Measurements from ENCODE around the gene RIPK3.
"Not testable (repeated sequence)": the region's sequence is repeated elsewhere in the genome, so short reads cannot be mapped to it uniquely, and the experiment has no call there.

Gene RIPK3

DNA sequence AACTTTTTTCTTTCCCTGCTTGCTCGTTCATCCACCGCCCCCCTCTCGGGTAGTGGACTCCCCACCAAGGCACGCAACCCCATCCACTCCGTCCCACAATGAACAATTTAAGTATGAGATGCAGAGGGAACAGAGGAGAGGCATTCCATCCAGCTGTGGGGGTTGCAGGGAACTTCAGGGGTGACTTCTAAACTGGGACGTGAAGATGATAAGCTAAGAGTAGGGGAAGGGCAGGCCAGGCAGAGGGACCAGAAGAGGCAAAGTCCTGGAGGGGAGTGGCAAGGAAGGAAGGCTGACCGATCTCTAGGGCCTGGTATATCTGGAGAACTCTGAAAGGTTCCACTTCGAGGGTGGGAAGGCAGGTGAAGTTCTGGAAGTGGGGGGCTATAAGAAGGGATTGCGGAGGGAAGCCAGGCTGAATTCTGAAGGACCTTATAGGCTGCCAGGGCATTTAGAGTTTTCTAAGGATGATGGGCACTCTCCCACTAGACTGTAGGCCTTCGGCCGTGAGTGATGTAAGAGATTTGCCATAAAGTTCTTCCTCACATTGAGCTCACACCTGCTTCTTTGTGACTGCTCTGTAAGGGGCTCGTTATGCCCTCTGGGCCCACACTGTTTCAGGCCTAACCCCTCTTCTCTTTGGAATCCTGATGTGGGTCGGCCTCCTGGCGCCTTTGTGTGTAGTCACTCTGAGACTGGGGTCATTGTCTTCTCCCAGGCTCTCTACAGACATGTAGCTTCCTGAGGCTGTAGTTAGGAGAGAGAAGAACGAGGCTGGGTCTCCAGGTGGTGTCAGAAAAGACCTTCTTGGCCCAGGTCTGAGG, 40.3 kb upstream of the RIPK3 start:
- no peak overlapping the region for H3K9ac ChIP-seq (ENCODE audit: low read length in 5 of 5)
- peaks cover 0 to 6% (median 0%) of the 10 kb centered on the region in 5 donors for H3K27me3 ChIP-seq (ENCODE audit: control insufficient read depth in 5 of 5, insufficient read depth in 4 of 5, low read length in 5 of 5)
- H3K9me3 ChIP-seq (ENCODE audit: control insufficient read depth in 5 of 5, low read length in 5 of 5): no peaks in the 10 kb centered on the region
- no peak overlapping the region for H3K27ac ChIP-seq (ENCODE audit: low read depth, low read length)
- H3K4me3 ChIP-seq (ENCODE audit: low read depth in 1 of 5, low read length in 5 of 5): no peak overlapping the region
- no peaks in the 10 kb centered on the region for H3K4me1 ChIP-seq (ENCODE audit: control insufficient read depth in 5 of 5, insufficient read depth in 5 of 5, low read length in 5 of 5)
- peaks cover 0 to 9% (median 6%) of the 10 kb centered on the region in 5 donors for H3K36me3 ChIP-seq (ENCODE audit: control insufficient read depth in 5 of 5, insufficient read depth in 5 of 5, low read length in 5 of 5)

DNA sequence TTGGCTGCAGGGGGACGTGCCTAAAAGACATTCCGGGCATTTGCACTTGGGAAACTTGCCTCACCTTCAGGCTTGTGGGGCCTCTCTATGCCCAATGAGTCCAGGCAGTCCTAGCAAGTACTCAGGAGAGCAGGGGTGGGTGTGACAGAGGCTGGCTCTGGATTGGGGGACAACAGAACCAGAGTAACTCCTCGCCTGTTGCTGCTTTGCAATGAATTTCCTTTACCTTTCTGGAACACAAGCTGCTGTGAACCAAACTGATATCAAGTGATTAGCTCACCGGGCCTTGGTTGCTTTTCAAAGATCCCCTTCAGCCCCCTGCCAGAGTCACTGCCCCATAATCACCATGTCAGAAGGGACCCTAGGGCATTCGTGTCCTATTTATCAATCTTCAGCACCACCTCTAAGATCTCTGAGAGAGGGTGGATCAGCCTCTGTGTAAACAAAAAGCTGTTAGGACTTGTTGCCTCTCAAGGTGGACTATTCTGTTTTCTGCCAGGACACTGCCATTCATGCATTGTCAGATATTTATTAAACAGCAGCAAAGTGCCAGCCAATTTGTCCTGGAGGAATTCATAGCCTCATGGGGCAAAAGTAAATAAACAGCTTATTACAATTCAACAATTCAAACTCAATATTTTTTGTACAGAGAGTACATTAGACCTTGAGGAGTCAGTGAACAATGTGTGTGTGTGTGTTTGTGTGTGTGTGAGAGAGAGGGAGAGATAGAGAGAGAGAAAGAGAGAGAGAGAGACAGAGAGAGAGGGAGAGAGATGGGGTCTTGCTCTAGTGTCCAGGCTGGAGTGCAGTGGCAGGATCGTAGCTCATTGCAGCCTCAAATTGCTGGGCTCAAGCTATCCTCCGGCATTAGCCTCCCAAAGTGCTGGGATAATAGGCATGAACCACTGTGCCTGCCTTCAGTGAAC, 39.5 kb upstream of the RIPK3 start:
- Histone ChIP-seq H3K9ac (ENCODE audit: low read length in 5 of 5) (no peak overlapping the region), H3K27me3 (ENCODE audit: control insufficient read depth in 5 of 5, insufficient read depth in 4 of 5, low read length in 5 of 5) (peaks cover 0 to 6% (median 0%) of the 10 kb centered on the region in 5 donors), H3K27ac (ENCODE audit: low read depth, low read length) (no peak overlapping the region), H3K4me3 (ENCODE audit: low read depth in 1 of 5, low read length in 5 of 5) (no peak overlapping the region), H3K9me3 (ENCODE audit: control insufficient read depth in 5 of 5, low read length in 5 of 5) (no peaks in the 10 kb centered on the region), H3K4me1 (ENCODE audit: control insufficient read depth in 5 of 5, insufficient read depth in 5 of 5, low read length in 5 of 5) (no peaks in the 10 kb centered on the region), H3K36me3 (ENCODE audit: control insufficient read depth in 5 of 5, insufficient read depth in 5 of 5, low read length in 5 of 5) (peaks cover 0 to 9% (median 6%) of the 10 kb centered on the region in 5 donors)

- H3K4me3 ChIP-seq (ENCODE audit: low read depth in 1 of 5, low read length in 5 of 5): no peak overlapping the region
- peaks cover 0 to 13% (median 6%) of the 10 kb centered on the region in 5 donors for H3K36me3 ChIP-seq (ENCODE audit: control insufficient read depth in 5 of 5, insufficient read depth in 5 of 5, low read length in 5 of 5)
- no peak overlapping the region for H3K9ac ChIP-seq (ENCODE audit: low read length in 5 of 5)
- H3K9me3 ChIP-seq (ENCODE audit: control insufficient read depth in 5 of 5, low read length in 5 of 5): no peaks in the 10 kb centered on the region
- no peaks in the 10 kb centered on the region for H3K4me1 ChIP-seq (ENCODE audit: control insufficient read depth in 5 of 5, insufficient read depth in 5 of 5, low read length in 5 of 5)
- peaks cover 0 to 4% (median 0%) of the 10 kb centered on the region in 5 donors for H3K27me3 ChIP-seq (ENCODE audit: control insufficient read depth in 5 of 5, insufficient read depth in 4 of 5, low read length in 5 of 5)
- H3K27ac ChIP-seq (ENCODE audit: low read depth, low read length): no peak overlapping the region
Observed at GRCh38 chr14:24378327-24378726, 38.5 kb upstream of the RIPK3 start.

DNA sequence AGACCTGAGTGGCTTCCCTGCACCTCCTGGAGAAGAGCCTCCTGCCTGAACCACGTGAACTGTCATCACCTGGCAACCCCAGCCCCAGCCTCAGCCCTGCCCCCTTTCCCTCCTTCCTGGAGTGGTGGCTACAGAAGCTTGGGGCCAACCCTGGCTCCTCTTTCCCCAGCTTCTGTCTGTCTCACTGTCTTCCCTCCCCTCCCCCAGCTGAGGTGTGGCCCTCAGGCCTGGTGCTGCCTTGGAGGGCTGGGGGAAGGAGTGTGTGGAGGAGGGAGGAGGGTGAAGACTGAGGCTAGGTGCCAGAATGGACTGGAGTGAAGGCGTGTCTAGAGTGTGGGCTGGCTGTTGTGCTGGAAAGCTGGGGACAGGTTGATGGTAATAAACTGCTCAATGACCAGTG, 37.9 kb upstream of the RIPK3 start:
- Histone ChIP-seq H3K4me3 (ENCODE audit: low read depth in 1 of 5, low read length in 5 of 5) (no peak overlapping the region), H3K36me3 (ENCODE audit: control insufficient read depth in 5 of 5, insufficient read depth in 5 of 5, low read length in 5 of 5) (peaks cover 0 to 17% (median 6%) of the 10 kb centered on the region in 5 donors), H3K9me3 (ENCODE audit: control insufficient read depth in 5 of 5, low read length in 5 of 5) (no peaks in the 10 kb centered on the region), H3K4me1 (ENCODE audit: control insufficient read depth in 5 of 5, insufficient read depth in 5 of 5, low read length in 5 of 5) (peaks cover 0 to 3% (median 0%) of the 10 kb centered on the region in 5 donors), H3K9ac (ENCODE audit: low read length in 5 of 5) (no peak overlapping the region), H3K27me3 (ENCODE audit: control insufficient read depth in 5 of 5, insufficient read depth in 4 of 5, low read length in 5 of 5) (peaks cover 0 to 4% (median 0%) of the 10 kb centered on the region in 5 donors), H3K27ac (ENCODE audit: low read depth, low read length) (no peak overlapping the region)

DNA sequence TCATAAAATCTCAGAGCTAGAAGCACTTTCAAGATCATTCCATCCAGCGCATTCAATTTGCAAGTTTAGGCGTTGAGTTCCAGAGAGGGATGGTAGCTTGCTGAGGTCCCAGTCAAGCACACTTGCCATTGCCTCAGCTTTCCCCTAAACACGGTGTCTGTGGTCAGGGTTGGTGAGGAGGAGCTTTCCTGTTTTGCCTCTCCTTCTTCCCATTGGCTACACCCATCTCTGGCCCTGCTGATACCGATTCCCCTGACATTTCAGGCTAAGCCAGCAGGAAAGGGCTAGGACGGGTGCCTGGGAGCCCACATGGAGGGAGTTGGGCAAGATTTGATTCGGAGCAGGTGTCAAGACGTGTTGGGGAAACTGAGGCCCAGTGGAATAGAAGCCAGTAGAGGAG, 37.3 kb upstream of the RIPK3 start:
- no peak overlapping the region for H3K4me3 ChIP-seq (ENCODE audit: low read depth in 1 of 5, low read length in 5 of 5)
- peaks cover 0 to 17% (median 6%) of the 10 kb centered on the region in 5 donors for H3K36me3 ChIP-seq (ENCODE audit: control insufficient read depth in 5 of 5, insufficient read depth in 5 of 5, low read length in 5 of 5)

DNA sequence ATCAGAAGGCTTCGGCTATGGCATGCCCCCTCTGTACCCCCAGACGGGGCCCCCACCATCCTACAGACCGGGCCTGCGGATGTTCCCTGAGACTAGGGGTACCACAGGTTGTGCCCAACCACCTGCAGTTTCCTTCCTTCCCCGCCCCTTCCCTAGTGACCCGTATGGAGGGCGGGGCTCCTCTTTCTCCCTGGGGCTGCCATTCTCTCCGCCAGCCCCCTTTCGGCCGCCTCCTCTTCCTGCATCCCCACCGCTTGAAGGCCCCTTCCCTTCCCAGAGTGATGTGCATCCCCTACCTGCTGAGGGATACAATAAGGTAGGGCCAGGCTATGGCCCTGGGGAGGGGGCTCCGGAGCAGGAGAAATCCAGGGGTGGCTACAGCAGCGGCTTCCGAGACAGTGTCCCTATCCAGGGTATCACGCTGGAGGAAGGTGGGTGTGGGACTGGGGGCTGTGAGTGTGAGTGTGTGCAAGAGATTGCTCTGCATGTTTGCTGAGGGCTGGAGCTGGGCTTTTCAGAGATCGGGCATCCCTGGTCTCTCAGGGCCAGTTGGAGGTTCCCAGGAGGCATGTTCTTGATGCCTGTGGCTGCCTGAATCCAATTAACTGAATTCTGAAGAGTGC, 36.8 kb upstream of the RIPK3 start:
- peaks cover 0 to 4% (median 0%) of the 10 kb centered on the region in 5 donors for H3K27me3 ChIP-seq (ENCODE audit: control insufficient read depth in 5 of 5, insufficient read depth in 4 of 5, low read length in 5 of 5)

More for the DNA sequence above, 37.3 kb upstream of the RIPK3 start:
- H3K9me3 ChIP-seq (ENCODE audit: control insufficient read depth in 5 of 5, low read length in 5 of 5): no peaks in the 10 kb centered on the region
- H3K27ac ChIP-seq (ENCODE audit: low read depth, low read length): no peak overlapping the region
- H3K4me1 ChIP-seq (ENCODE audit: control insufficient read depth in 5 of 5, insufficient read depth in 5 of 5, low read length in 5 of 5): peaks cover 0 to 8% (median 4%) of the 10 kb centered on the region in 5 donors
- peaks cover 0 to 4% (median 0%) of the 10 kb centered on the region in 5 donors for H3K27me3 ChIP-seq (ENCODE audit: control insufficient read depth in 5 of 5, insufficient read depth in 4 of 5, low read length in 5 of 5)
- no peak overlapping the region for H3K9ac ChIP-seq (ENCODE audit: low read length in 5 of 5)

GRCh38 chr14:24372701-24373416, 33.1 kb upstream of the RIPK3 start:
- peaks cover 0 to 17% (median 5%) of the 10 kb centered on the region in 5 donors for H3K36me3 ChIP-seq (ENCODE audit: control insufficient read depth in 5 of 5, insufficient read depth in 5 of 5, low read length in 5 of 5)
- H3K4me3 ChIP-seq (ENCODE audit: low read depth in 1 of 5, low read length in 5 of 5): no peak overlapping the region
- no peak overlapping the region for H3K9ac ChIP-seq (ENCODE audit: low read length in 5 of 5)
- H3K27me3 ChIP-seq (ENCODE audit: control insufficient read depth in 5 of 5, insufficient read depth in 4 of 5, low read length in 5 of 5): peaks cover 0 to 4% (median 0%) of the 10 kb centered on the region in 5 donors
- no peaks in the 10 kb centered on the region for H3K9me3 ChIP-seq (ENCODE audit: control insufficient read depth in 5 of 5, low read length in 5 of 5)
- H3K4me1 ChIP-seq (ENCODE audit: control insufficient read depth in 5 of 5, insufficient read depth in 5 of 5, low read length in 5 of 5): peaks cover 0 to 29% (median 12%) of the 10 kb centered on the region in 5 donors
- H3K27ac ChIP-seq (ENCODE audit: low read depth, low read length): no peak overlapping the region

More for the DNA sequence above, 36.8 kb upstream of the RIPK3 start:
- Histone ChIP-seq H3K36me3 (ENCODE audit: control insufficient read depth in 5 of 5, insufficient read depth in 5 of 5, low read length in 5 of 5) (peaks cover 0 to 17% (median 6%) of the 10 kb centered on the region in 5 donors), H3K4me1 (ENCODE audit: control insufficient read depth in 5 of 5, insufficient read depth in 5 of 5, low read length in 5 of 5) (peaks cover 0 to 12% (median 8%) of the 10 kb centered on the region in 5 donors), H3K4me3 (ENCODE audit: low read depth in 1 of 5, low read length in 5 of 5) (no peak overlapping the region), H3K9me3 (ENCODE audit: control insufficient read depth in 5 of 5, low read length in 5 of 5) (no peaks in the 10 kb centered on the region), H3K27ac (ENCODE audit: low read depth, low read length) (no peak overlapping the region), H3K9ac (ENCODE audit: low read length in 5 of 5) (no peak overlapping the region)

DNA sequence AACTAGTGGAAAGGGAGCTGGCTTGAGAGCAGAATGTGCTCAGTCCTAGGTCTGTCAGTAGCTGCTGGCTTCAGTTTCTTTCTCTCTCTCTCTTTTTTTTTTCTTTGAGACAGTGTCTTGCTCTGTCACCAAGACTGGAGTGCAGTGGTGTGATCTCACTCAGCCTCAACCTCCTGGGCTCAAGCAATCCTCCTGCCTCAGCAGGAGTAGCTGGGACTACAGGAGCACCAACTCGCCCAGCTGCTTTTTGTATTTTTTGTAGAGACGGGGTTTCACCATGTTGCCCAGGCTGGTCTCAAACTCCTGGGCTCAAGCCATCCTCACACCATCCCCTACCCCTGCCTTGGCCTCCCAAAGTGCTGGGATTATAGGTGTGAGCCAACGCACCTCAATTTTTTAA, 31.8 kb upstream of the RIPK3 start:
- Histone ChIP-seq H3K4me1 (ENCODE audit: control insufficient read depth in 5 of 5, insufficient read depth in 5 of 5, low read length in 5 of 5) (peaks cover 0 to 41% (median 22%) of the 10 kb centered on the region in 5 donors), H3K36me3 (ENCODE audit: control insufficient read depth in 5 of 5, insufficient read depth in 5 of 5, low read length in 5 of 5) (peaks cover 0 to 17% (median 2%) of the 10 kb centered on the region in 5 donors)
- not testable (repeated sequence) for H3K27ac ChIP-seq (ENCODE audit: low read depth, low read length); H3K9me3 ChIP-seq (ENCODE audit: control insufficient read depth in 5 of 5, low read length in 5 of 5); H3K4me3 ChIP-seq (ENCODE audit: low read depth in 1 of 5, low read length in 5 of 5); H3K27me3 ChIP-seq (ENCODE audit: control insufficient read depth in 5 of 5, insufficient read depth in 4 of 5, low read length in 5 of 5); H3K9ac ChIP-seq (ENCODE audit: low read length in 5 of 5)

- no peak overlapping the region for H3K9ac ChIP-seq (ENCODE audit: low read length in 5 of 5)
- H3K4me3 ChIP-seq (ENCODE audit: low read depth in 1 of 5, low read length in 5 of 5): no peak overlapping the region
- peaks cover 0 to 48% (median 27%) of the 10 kb centered on the region in 5 donors for H3K4me1 ChIP-seq (ENCODE audit: control insufficient read depth in 5 of 5, insufficient read depth in 5 of 5, low read length in 5 of 5)
- H3K9me3 ChIP-seq (ENCODE audit: control insufficient read depth in 5 of 5, low read length in 5 of 5): no peaks in the 10 kb centered on the region
- peaks cover 0 to 16% (median 0%) of the 10 kb centered on the region in 5 donors for H3K36me3 ChIP-seq (ENCODE audit: control insufficient read depth in 5 of 5, insufficient read depth in 5 of 5, low read length in 5 of 5)
- H3K27me3 ChIP-seq (ENCODE audit: control insufficient read depth in 5 of 5, insufficient read depth in 4 of 5, low read length in 5 of 5): no peaks in the 10 kb centered on the region
- no peak overlapping the region for H3K27ac ChIP-seq (ENCODE audit: low read depth, low read length)
Observed at GRCh38 chr14:24370748-24371147, 31.0 kb upstream of the RIPK3 start.

Measured in subcutaneous abdominal adipose tissue (tissue), 5 donors.